Neutrophil (primary cell): Measurements from ENCODE around the gene ZNF683.

Experiments
- H3K27ac ChIP-seq: fragments of 200-600 bp; sonication (generic); 2 replicates; pipeline ENCODE4 v1.5.1; 2016; ENCODE audit warnings: mild to moderate bottlenecking, moderate library complexity
- H3K27me3 ChIP-seq: fragments of 200-600 bp; sonication (generic); 2 replicates; pipeline ENCODE4 v1.6.0; 2016; ENCODE audit warnings: mild to moderate bottlenecking
- H3K36me3 ChIP-seq: fragments of 200-600 bp; sonication (generic); 2 replicates; pipeline ENCODE4 v1.5.1; 2017
- H3K4me1 ChIP-seq, 2 experiments: fragments of 200-600 bp in 1 of 2; sonication (generic) in 1 of 2; 1 replicate in 1 of 2; 2 replicates in 1 of 2; pipeline versions ENCODE4 v1.5.1 to v1.6.1; 2013 to 2016; ENCODE audit warnings: low read depth in 1 of 2, low read length in 1 of 2, mild to moderate bottlenecking in 1 of 2, moderate library complexity in 1 of 2; ENCODE audit not compliant: control insufficient read depth in 1 of 2, insufficient read depth in 1 of 2
- H3K4me3 ChIP-seq, 2 experiments: fragments of 200-600 bp in 1 of 2; sonication (generic) in 1 of 2; 1 replicate in 1 of 2; 2 replicates in 1 of 2; pipeline ENCODE4 v1.5.1; 2013 to 2016; ENCODE audit warnings: low read depth in 1 of 2, low read length in 1 of 2, mild to moderate bottlenecking in 1 of 2, moderate library complexity in 1 of 2
- H3K9me3 ChIP-seq: fragments of 200-600 bp; sonication (generic); 2 replicates; pipeline ENCODE4 v1.5.1; 2016
- TF ChIP-seq, protein P1 (sequence below): fragments of 200-600 bp; sonication (generic); IDR thresholded peaks from 2 replicates; pipeline ENCODE4 v1.5.1; 2016; ENCODE audit warnings: antibody characterized with exemption

The ZNF683 gene

DNA sequence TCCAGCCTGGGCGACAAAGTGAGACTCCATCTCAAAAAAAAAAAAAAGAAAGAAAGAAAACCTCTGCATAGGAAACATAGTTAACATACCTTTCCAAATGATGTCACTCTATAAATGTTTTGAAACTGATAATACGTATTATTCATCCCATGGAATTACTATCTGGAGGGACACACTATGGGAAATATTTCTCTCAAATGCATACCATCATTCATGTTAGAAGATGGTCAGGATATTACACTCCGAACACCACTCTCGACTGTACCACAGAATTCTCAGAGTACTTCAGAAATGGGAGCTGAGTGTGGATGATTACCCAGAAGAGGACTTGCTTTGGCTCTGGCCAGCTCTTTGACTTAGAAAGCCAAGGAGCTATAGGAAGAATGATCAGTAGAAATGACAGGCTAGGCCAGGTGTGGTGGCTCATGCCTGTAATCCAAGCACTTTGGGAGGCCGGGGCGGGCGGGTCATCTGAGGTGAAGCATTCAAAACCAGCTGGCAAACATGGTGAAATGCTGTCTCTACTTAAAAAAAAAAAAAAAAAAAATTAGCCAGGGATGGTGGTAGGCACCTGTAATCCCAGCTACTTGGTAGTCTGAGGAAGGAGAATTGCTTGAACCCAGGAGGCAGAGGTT, 32.8 kb upstream of the ZNF683 start:
- Histone ChIP-seq H3K36me3 (no peaks in the 10 kb centered on the region), H3K9me3 (no peaks in the 10 kb centered on the region), H3K27me3 (peaks cover 72% of the 10 kb centered on the region), H3K4me3 (no peak overlapping the region), H3K4me1 (peaks cover 7 to 16% of the 10 kb centered on the region in 2 experiments), H3K27ac (no peak overlapping the region)
- TF ChIP-seq, protein P1, sequence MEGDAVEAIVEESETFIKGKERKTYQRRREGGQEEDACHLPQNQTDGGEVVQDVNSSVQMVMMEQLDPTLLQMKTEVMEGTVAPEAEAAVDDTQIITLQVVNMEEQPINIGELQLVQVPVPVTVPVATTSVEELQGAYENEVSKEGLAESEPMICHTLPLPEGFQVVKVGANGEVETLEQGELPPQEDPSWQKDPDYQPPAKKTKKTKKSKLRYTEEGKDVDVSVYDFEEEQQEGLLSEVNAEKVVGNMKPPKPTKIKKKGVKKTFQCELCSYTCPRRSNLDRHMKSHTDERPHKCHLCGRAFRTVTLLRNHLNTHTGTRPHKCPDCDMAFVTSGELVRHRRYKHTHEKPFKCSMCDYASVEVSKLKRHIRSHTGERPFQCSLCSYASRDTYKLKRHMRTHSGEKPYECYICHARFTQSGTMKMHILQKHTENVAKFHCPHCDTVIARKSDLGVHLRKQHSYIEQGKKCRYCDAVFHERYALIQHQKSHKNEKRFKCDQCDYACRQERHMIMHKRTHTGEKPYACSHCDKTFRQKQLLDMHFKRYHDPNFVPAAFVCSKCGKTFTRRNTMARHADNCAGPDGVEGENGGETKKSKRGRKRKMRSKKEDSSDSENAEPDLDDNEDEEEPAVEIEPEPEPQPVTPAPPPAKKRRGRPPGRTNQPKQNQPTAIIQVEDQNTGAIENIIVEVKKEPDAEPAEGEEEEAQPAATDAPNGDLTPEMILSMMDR = no peak

DNA sequence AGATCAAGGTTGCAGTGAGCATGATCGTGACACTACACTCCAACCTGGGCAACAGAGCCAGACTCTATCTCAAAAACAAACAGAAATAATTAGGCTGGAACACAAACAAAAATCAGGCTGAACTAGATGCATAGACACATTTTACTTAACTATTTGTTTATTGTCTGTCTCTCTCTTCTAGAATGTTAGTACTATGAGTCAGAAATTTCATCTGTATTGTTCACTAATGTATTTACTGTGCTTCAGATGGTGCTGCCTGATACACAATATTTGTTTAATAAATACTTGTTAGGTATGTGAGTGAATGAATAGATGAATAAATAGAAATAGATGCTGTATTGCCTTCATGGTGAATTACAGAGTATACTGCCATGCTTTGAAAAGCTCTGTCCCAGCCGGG, 32.1 kb upstream of the ZNF683 start:
- Histone ChIP-seq H3K9me3 (no peaks in the 10 kb centered on the region), H3K4me3 (no peak overlapping the region), H3K36me3 (no peaks in the 10 kb centered on the region), H3K27me3 (peaks cover 69% of the 10 kb centered on the region), H3K4me1 (peaks cover 7 to 13% of the 10 kb centered on the region in 2 experiments), H3K27ac (no peak overlapping the region)
- TF ChIP-seq, protein P1 = no peak

DNA sequence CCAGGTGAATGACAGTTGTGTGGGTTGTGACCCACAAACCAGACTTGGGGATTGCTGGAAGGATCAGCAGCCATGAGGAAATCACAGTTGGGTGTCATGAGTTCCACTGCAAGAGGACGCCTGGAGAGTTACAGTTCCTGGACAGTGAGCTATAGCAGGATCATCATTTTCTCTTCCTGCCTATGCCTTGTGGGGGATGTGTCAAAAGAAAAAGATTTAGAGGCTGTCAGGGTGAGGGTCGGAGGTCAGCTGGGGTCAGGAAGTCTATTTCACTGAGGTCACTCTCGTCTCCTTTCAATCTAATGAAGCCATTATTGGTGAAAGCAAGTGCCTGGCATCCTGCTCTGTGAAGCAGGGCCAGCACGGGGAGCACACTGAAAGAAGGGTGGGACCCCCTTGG, 31.1 kb upstream of the ZNF683 start:
- Histone ChIP-seq H3K4me1 (peaks cover 0 to 3% of the 10 kb centered on the region in 2 experiments), H3K27me3 (peaks cover 60% of the 10 kb centered on the region), H3K27ac (no peak overlapping the region), H3K36me3 (no peaks in the 10 kb centered on the region), H3K9me3 (no peaks in the 10 kb centered on the region), H3K4me3 (no peak overlapping the region)
- TF ChIP-seq, protein P1 = no peak

DNA sequence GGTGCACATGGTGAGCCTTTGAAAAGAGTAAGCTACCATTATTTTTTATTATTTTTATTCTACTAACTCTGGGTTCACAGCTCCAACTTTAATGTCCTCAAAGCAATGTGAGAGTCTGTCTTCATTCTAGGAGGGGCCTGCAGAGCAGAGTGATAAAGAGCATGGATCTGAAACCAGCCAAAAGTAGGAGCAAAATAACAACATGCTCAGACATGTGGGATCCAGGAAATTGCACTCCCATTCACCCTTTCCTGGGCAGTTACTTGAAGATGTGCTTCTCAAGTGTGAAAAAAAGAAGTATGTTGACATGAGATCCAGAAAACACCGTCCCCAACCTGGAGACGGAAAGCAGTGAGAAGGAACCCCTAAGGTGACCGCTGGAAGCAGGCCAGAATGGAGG, 29.3 kb upstream of the ZNF683 start:
- Histone ChIP-seq H3K27ac (no peak overlapping the region), H3K36me3 (no peaks in the 10 kb centered on the region), H3K4me3 (no peak overlapping the region), H3K27me3 (peaks cover 56% of the 10 kb centered on the region), H3K9me3 (no peaks in the 10 kb centered on the region), H3K4me1 (no peaks in the 10 kb centered on the region)
- TF ChIP-seq, protein P1 = no peak

DNA sequence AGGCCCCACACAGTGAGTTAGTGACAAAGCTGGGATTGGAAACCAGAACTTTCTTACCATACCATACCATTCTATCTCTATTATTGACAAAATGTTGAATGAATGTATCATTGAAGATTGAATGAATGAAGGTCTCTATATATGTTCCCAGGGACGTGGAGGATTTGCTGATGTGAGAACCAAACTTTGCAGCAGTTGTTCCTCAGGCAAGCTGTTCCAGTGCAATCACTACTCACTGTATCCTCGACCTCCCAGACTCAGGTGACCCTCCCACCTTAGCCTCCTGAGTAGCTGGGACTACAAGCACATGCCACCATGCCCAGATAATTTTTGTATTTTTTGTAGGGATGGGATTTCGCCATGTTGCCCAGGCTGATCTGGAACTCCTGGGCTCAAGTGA, 26.5 kb upstream of the ZNF683 start:
- Histone ChIP-seq H3K27ac (no peak overlapping the region), H3K9me3 (no peaks in the 10 kb centered on the region), H3K4me1 (no peaks in the 10 kb centered on the region), H3K4me3 (no peak overlapping the region), H3K36me3 (no peaks in the 10 kb centered on the region), H3K27me3 (peaks cover 38% of the 10 kb centered on the region)
- TF ChIP-seq, protein P1 = no peak

DNA sequence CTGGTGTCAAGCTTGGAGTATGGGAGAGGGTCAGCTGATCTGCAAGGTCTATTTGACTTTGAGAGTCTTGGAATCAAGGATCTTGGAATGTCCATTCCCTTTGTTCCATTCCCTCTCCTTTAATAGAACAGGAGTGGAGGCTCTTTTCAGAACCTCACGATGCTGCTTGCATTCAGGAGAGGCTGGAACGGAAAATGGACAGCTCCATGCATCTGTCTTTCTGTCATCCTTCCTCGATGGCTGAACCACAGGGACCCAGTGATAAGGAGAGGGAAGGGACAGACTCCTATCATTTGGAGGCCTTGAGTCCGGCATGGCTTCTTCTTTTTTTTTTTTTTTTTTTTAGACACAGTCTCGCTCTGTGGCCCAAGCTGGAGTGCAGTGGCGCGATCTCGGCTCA, 23.2 kb upstream of the ZNF683 start:
- Histone ChIP-seq H3K9me3 (no peaks in the 10 kb centered on the region), H3K27ac (no peak overlapping the region), H3K4me3 (no peak overlapping the region), H3K36me3 (no peaks in the 10 kb centered on the region), H3K27me3 (peaks cover 22% of the 10 kb centered on the region), H3K4me1 (no peaks in the 10 kb centered on the region)
- TF ChIP-seq, protein P1 = no peak
